AML-193 (cell line): ENCODE results near the gene PROB1.
"Not testable (repeated sequence)": the region's sequence is repeated elsewhere in the genome, so short reads cannot be mapped to it uniquely, and the experiment has no call there.

Source experiments
- DNase-seq, 2 experiments: peaks; one replicate each; lab custom pipeline; 2025; lab: John Stamatoyannopoulos, UW

PROB1 gene

DNA sequence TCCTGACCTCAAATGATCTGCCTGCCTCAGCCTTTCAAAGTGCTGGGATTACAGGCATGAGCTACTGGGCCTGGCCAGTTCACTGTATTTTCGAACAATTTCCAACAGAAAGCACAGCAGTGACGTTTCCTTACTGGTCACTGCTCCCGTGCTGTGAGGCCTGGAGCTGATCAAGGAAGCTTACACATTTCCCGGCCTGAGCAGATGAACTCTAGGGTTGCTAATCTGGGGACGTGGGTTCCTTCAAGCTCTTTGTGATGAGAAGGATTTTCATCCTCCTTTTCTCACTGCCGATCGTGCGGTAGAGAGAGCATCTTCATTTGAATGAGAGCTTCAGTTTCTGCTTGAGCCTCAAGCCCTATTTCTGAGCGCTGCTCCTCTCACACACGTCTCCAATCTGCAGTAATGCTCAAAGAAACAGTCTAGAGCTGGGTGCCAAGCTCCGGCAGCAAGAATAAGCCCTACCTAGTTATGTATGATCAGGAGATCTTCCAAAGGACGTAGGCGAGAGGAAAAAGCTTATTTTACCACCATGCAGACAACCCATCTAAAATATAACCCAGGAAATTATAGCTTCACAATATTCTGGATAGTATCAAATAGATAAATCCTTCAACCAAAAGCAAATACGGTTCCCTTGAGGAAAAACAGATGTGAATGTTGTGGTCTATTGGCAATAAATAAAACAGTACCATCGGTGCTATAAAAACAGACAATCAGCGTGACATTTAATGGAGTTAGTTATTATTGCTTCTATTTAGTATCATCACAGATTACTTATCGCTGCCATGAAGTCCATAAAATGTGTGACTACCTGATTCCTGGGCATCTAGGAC, 16.3 kb upstream of the PROB1 start:
- no peak for DNase-seq

DNA sequence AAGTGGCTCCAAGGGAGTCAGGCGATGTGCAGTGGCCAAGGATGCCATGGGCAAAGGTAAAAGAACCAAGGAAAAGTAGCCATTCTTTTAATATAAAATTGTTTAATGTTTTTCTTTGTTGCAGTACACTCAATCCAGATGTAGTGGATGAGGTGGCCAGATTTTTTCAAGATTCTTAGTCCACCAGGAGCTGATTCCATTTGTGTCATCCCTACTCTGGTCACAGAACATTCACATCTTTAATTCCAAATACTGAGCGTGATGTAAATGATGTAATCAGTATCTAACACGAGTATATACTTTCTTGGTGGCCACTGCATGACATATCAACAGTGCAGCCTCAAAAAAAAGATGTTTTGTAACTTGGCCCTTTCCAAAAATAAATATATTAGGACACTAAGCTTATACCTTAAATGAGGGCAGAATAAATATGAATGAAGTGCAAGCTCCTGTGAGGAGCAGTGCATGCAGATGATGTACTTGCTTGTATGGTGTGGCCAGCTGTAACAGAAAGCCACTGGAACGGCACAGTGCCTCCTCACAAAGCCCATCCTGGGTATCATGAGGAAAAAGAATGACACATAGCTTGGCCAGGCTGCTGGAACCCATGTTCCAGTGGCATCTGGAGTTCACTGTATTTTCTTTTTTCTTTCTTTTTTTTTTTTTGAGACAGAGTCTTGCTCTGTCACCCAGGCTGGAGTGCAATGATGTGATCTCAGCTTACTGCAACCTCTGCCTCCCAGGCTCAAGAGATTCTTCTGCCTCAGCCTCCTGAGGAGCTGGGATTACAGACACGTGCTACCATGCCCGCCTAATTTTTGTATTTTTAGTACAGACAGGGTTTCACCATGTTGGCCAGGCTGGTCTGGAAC, 15.5 kb upstream of the PROB1 start:
- no peak for DNase-seq

DNA sequence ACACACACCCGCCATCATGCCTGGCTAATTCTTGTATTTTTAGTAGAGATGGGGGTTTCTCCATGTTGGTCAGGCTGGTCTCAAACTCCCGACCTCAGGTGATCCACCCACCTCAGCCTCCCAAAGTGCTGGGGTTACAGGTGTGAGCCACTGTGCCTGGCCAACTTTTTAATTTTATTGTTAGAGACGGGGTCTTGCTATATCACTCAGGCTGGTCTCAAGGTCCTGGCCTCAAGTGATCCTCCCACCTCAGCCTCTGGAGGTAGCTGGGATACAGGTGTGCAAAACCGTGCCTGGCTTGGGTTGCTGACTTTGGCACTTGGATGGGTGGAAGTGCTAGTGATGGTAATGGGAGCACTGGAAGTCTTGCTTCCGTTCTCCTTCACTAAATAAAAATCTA, 14.2 kb upstream of the PROB1 start:
- not testable (repeated sequence) for DNase-seq

DNA sequence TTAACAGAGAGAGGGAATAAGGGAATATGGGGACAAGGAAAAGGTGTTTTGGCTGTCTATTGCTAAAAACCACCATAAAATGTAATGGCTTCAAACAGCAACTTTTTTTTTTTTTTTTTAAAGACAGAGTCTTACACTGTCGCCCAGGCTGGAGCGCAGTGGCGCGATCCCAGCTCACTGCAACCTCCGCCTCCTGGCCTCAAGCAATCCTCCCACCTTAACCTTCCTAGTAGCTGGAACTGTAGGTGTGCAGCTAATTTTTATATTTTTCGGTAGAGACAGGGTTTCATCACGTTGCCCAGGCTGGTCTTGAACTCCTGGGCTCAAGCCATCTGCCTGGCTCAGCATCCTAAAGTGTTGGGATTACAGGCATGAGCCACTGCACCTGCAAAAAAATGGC, 13.3 kb upstream of the PROB1 start:
- no peak for DNase-seq

DNA sequence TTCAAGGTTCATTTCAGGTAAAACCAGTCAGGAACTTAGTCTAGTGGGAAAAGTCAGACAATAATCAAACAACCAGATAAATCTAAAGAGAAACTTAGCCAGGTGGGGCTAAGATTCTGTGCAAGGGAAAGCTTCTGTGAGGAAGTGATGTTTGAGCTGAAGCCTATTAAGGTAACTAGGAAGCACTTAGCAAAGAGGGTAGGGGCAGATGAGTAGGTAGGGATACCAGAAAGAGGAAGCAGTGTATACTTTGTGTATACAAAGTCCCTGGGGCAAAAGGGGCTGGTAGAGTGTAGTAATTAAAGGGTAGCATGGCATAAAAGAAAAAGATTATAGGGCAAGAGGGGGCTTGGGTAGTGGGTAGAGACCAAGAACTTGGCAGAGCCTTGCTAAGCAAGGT, 12.6 kb upstream of the PROB1 start:
- DNase-seq: peak; percentile 42 to 59

DNA sequence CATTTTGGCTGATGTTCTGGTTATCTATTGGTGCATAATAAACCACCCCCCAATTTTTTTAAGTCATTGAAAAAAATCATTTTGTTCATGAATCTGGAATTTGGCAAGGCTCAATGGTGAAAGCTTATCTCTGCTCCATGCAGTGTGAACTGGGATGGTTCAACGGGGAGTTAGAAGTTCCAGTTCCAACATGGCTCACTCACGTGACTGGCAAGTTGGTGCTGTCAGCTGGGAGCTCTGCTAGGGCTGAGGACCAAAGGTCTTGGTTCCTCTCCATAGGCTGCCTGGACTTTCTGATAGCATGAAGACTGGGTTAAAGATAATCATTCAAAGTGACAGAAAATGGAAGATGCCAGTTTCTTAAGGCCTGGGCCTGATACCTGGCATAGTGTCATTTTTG, 12.1 kb upstream of the PROB1 start:
- no peak for DNase-seq

DNA sequence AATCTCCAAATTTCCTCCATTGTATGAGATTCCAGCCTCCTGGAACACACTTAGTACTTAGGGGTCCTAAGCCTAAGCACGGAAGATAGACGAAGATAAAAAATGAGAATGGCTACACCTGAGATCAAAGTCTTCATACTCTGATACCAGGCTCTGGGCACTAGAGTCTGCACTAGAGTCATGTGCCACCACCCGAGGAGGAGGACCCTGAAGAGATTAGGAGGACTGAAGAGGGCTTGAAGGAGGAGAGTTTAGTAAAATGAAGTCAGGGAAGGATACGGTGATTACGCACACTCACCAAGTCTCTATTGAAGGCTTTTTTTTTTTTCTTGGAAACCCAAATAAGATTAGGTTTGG, 9.6 kb upstream of the PROB1 start:
- DNase-seq: no peak

- peak; percentile 94 to 97 for DNase-seq
Observed at GRCh38 chr5:139403787-139404483, 9.0 kb upstream of the PROB1 start, which contains the start of gene SPATA24. Gene SPATA24 (minus strand): TSS chr5:139404089. CDS start chr5:139404060, 29 bp downstream.

DNA sequence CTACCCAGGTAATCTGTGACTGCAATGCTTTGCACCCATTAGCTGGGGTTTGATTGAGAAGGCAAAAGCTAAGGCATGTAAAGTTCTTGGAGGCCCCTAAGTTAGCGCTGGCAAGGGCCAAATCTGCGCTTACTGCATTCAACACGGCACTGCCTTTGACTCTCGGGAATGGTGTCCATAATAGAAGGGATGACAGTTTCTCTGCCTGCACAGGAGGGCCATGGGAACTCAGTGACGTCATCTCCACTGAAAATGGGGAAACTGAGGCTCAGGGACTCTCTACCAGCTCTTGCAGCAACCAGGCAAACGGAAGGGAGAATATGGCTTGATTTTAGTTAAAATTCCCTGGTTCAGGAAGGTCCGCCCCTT, 8.5 kb upstream of the PROB1 start:
- no peak for DNase-seq

- DNase-seq: peak; percentile 27 to 43
Observed at GRCh38 chr5:139402561-139403158, 7.8 kb upstream of the PROB1 start.

DNA sequence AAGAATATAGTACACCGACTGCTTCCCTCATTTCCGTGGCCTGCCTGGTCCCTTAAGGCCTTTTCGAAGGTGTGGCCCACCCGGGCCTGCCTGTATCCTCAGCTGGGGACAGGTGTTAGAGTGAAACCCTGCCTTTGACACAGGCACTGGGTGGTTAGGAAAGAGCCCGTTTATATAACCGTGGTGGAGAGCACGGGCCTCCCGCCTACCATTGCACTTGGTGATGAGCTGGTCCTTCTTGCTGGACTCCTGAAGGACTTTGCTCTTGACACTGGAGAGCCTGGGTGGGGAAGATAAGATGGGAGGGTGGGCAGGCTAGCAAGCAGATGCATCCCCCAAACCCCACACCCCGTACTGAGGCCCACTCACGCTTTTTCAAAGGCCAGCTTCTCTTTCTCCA, 6.6 kb upstream of the PROB1 start:
- DNase-seq: no peak

DNA sequence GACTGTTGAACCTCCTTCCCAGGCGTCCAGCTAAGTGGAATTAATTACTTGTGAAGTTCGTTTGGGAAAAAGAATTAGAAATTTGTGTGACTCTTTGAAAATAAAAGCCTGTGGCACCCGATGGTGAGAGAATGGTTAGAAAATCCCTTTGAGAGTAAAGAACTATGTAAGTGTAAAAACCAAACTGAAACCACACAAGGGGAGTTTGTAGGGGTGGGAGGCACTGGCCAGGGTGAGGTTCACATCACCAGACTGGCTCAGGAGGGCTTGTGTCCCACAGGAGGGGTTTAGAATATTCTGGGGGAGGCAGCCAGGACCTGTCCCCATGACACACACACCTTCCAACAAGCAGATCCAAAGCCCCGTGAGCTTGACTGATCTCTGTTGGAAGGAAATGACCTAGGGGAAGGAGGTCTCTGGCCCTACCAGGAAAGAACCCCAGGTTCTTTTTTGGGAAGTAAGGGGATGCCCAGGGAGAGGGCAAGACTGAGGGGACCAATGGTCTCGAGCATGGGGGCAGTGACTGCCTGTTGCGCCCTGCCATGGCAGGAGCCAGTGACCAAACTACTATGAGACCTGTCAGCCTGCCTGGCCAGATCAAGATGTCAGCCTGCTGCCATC, 4.7 kb upstream of the PROB1 start:
- DNase-seq: no peak

DNA sequence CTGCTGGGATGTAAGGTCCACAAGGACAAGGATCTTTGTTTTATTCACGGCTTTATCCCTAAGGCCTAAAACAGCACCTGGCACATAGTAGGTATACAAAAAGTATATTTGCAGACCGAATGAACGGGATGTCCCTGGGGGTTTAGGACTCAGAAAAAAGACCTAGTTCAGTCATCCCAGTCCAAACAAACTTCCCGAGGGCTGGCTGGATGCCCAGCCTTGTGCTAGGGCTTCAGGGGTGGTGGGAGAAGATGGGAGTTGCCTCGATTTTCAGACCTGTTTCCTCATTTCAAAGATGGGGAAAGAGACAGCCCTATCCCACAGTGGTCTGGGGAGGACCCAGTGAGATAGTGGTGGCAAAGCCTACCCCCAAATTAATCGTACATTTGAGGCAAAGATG, 3.0 kb upstream of the PROB1 start:
- no peak for DNase-seq

- no peak for DNase-seq
Observed at GRCh38 chr5:139396691-139397090, 1.8 kb upstream of the PROB1 start.

DNA sequence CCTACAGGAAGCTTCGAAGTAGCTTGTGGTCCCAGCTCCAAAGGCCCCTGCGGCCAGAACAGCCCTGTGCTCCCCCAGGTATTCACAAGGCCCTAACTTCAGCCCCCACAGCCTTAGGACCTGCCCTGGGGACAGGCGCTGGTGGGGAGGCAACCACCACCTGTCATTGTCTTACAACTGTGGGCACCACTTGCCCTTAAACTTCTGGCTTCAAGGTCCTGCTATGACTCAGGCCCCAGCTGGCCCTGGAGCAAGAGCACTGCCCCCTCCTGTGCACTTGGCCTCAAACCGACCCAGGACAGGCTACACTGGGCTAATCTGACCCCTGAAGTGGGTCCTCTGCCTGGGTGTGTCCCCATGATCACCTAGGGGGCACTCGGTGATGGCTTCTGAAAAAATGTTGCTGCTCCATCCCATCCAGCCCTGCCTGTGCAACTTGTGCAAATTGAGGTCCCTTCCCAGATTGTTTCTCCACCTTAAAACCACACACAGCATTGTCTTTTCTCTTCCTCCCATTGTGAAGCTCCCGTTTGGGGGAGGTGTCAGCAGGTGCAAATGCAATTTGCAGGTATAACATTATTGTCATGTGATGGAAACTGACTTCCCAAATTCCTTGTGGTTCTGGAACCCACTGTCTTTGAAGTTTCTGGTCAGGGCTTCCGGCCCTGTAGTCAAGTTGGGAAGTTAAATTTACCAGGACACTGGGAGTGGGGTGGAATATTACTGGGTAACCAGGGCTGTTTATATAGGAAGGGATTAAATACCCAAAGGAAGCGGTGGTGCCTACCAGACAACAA, 1.1 kb upstream of the PROB1 start:
- DNase-seq: no peak

- DNase-seq: peak in 1 of 2 experiments; percentile 11
Observed at GRCh38 chr5:139394123-139394653, 716 bp downstream of the PROB1 start.

DNA sequence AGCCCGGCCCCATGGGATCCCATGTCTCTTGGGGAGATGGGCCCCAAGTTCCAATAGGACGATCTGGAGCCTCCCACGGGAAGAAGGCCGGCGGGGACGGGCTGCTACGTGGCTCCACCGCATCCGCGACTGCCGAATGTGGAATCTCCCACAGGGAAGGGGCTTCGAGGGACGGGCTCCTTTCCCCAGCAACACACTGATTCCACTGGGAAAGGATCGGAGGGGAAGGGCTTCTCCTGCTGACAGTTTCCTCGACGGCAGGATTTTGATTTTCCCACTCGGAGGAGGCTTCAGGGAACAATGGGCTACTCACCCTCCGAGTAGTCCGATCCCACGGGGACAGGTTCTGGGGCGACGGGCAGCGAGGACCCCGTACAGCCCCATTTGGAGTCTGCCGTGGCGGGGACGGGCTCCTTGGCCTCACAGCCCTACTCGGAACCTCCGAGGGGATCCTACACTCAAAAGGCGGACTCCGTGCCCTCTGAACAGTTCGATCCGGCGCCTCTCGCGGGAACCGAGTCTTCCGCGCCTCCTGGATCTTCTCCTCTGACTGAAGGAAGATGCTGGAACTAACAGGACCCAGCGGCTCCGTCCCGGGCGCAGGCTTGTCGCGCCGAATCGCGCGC, 1.3 kb downstream of the PROB1 start:
- no peak for DNase-seq

DNA sequence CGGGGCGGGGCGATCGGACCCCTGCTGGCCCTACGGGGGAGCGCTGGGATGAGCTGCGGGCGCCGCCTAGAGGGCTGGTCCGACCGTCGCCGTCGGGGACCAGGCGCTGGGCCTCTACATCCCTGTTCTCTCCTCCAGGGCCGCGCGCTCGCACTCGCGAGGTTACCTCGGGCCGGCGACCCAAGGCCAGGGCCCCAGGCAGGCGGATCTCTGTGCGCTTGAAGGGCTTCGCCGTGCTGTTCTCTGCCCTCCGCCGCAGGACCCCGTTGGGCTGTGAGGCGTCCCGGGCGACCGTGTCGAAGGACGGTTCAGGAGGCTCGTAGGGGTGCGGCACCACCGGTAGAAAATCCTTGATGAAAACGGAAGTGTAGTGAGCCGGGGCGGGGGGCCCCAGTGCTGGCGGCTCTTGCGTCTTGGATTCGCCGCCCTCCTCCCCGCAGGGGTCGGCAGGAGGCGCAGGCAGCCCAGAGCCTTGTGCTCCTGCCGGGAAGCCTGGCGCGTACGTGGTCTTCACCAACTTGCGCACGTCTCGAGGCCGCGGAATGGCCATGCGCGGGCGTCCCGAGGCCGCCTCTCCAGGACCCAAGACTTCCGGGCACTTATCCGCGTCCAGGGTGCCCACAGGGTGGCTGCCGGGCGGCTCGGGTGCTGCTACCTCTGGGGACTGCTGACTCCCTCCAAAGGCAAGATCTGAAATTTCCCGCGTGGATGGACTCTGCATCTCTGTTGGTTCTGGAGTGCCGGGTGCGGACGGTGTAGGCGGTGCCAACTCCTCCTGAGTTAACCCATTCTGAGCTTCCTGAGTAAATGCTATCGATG, 2.0 kb downstream of the PROB1 start:
- peak; percentile 68 to 69 for DNase-seq

DNA sequence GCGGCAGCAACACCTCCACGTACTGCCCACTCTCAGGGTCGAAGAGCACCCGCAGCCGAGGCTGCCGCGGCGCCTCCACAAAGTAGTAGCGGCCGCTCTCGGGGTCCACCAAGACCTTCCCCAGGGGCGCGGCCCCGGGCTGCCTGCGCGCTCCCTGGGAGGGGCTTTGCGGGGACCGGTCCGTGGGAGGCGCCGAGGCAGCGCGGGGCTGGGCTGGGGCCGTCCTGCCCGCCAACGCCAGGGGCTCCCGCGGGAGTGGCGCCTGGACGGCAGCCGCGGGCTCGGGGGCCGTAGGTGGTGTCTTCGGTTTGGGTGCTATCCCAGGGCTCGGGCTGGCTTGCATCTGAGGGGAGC, 2.6 kb downstream of the PROB1 start:
- DNase-seq: no peak
